Chondrocyte (in vitro differentiated cells): ENCODE data around the gene GPX2. TPM values are rescaled to one million over a fixed set of nuclear protein-coding genes. Genes with fewer than 3 reads are reported as not detected.

Experiments
- DNase-seq: peaks from one replicate; pipeline ENCODE4 v3.0.0; 2021; ENCODE audit warnings: mixed read lengths, low spot score
- H3K27ac Mint-ChIP-seq: one replicate; pipeline ENCODE4 v1.8.0; 2021; ENCODE audit warnings: mild to moderate bottlenecking, moderate library complexity, mixed read lengths; ENCODE audit not compliant: unreplicated experiment
- H3K27me3 Mint-ChIP-seq: 2 replicates; pipeline ENCODE4 v1.8.0; 2021; ENCODE audit warnings: low read depth, mixed read lengths
- H3K36me3 Mint-ChIP-seq: 2 replicates; pipeline ENCODE4 v1.8.0; 2021; ENCODE audit warnings: low read depth, mixed read lengths
- H3K4me1 Mint-ChIP-seq: 2 replicates; pipeline ENCODE4 v1.8.0; 2021; ENCODE audit warnings: low read depth, mild to moderate bottlenecking, mixed read lengths
- H3K4me3 Mint-ChIP-seq: one replicate; pipeline ENCODE4 v1.8.0; 2021; ENCODE audit warnings: mild to moderate bottlenecking, moderate library complexity, mixed read lengths; ENCODE audit not compliant: unreplicated experiment
- H3K9me3 Mint-ChIP-seq: 2 replicates; pipeline ENCODE4 v1.8.0; 2021; ENCODE audit warnings: low read depth, mixed read lengths
- long read RNA-seq: library from polyadenylated mRNA; stranded (forward); transcript quantifications from one replicate; pipeline ENCODE4 v2.0.0, GENCODE V29; 2021
- total RNA-seq: library from RNA; stranded (reverse); gene quantifications from 3 replicates; pipeline ENCODE4 v1.2.1, GENCODE V29; 2021
- TF ChIP-seq, protein P1 (sequence below): fragments of 200-600 bp; sonication (generic); IDR thresholded peaks from 2 replicates; pipeline ENCODE4 v1.5.0; 2021; ENCODE audit warnings: antibody characterized with exemption, mild to moderate bottlenecking, moderate library complexity

GPX2 gene
- total RNA-seq, result not detected in 3 replicates
- long read RNA-seq, result 0 reads

DNA sequence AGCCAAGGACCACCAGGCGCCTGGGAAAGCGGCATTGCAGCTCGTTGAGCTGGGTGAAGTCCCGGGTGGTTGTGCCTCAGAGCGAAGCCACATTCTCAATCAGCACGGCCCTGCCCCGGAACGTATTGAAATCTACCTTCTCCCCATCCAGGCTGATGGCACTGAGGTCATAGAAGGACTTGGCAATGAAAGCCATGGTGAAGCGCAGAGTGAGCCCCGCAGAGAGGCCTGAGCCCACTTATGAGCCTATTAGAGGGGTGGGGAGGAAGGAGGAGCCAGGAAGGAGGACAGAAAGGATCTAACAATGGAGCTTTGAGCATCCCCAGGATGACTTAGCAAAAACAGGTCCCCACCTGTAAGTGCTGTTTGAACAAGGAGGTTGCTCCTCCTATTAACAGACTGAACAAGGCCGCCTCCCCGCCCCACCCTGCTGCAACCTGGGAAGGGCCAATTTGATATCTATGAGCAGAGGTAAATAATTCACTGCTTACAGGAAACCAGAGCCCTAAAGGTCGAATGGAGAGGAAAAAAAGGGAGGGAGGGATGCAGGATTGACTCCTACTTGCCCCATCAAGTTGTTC lies at the start of gene GPX2:
GPX2 (minus strand) TSS at position 215 of the 581 bp plus-strand sequence; CDS start at position 196, 19 bp downstream.
- H3K4me3 Mint-ChIP-seq, result no peak within 1 kb of the TSS
- TF ChIP-seq, protein P1, sequence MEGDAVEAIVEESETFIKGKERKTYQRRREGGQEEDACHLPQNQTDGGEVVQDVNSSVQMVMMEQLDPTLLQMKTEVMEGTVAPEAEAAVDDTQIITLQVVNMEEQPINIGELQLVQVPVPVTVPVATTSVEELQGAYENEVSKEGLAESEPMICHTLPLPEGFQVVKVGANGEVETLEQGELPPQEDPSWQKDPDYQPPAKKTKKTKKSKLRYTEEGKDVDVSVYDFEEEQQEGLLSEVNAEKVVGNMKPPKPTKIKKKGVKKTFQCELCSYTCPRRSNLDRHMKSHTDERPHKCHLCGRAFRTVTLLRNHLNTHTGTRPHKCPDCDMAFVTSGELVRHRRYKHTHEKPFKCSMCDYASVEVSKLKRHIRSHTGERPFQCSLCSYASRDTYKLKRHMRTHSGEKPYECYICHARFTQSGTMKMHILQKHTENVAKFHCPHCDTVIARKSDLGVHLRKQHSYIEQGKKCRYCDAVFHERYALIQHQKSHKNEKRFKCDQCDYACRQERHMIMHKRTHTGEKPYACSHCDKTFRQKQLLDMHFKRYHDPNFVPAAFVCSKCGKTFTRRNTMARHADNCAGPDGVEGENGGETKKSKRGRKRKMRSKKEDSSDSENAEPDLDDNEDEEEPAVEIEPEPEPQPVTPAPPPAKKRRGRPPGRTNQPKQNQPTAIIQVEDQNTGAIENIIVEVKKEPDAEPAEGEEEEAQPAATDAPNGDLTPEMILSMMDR, result no peak
- DNase-seq, result no peak
- no peaks in the 10 kb centered on the region for H3K9me3 Mint-ChIP-seq
- H3K4me1 Mint-ChIP-seq, result peaks cover 12% of the 10 kb centered on the region
- H3K36me3 Mint-ChIP-seq, result peaks cover 17% of the 10 kb centered on the region
- no peak within 1 kb of the TSS for H3K27ac Mint-ChIP-seq
- H3K27me3 Mint-ChIP-seq, result no peaks in the 10 kb centered on the region

DNA sequence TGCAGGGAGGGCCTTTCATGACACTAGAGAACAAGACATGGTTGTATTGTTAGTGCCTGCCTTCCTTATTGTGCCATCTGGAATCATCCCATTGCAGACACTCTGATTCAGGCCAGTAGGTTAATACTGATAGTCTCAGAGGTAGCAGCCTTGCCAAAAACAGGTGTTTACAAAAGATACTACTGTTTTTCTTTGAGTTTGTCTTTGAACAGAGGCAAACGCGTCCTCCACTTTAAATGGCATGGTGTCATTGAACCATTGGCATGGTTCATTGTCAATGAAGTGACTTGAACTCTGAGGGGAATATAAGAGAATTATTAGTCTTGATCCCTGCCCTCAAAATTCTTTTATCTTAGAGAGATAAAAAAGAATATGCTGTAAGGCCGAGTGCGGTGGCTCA lies 48.4 kb upstream of the GPX2 start:
- no peak for DNase-seq
- H3K9me3 Mint-ChIP-seq, result no peaks in the 10 kb centered on the region
- H3K4me3 Mint-ChIP-seq, result no peak overlapping the region
- H3K27ac Mint-ChIP-seq, result no peak overlapping the region
- peaks cover 24% of the 10 kb centered on the region for H3K4me1 Mint-ChIP-seq
- H3K36me3 Mint-ChIP-seq, result no peaks in the 10 kb centered on the region
- no peaks in the 10 kb centered on the region for H3K27me3 Mint-ChIP-seq
- TF ChIP-seq, protein P1, result no peak

DNA sequence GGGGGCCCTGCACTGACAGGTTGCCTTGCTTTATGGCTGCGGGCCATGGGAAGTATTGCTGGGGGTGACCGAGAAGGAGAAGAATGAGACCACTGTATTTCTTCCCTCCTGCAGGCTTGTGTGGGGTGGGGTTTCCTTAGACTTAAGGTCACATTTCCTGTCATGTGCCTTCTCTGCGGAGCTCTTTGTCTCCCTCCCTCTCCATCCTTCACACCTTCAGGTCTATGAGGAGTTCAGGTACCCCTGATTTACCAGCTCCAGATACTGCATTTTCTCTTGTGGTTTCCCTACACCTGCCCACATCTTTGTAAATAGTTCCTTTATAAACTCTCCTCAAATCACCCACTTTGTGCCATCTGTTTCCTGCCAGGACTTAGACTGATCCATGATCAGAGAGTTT lies 47.8 kb upstream of the GPX2 start:
- Mint-ChIP-seq H3K9me3 (no peaks in the 10 kb centered on the region), H3K4me1 (peaks cover 24% of the 10 kb centered on the region), H3K27me3 (no peaks in the 10 kb centered on the region), H3K27ac (no peak overlapping the region), H3K36me3 (no peaks in the 10 kb centered on the region), H3K4me3 (no peak overlapping the region)
- TF ChIP-seq, protein P1, result no peak
- DNase-seq, result no peak

DNA sequence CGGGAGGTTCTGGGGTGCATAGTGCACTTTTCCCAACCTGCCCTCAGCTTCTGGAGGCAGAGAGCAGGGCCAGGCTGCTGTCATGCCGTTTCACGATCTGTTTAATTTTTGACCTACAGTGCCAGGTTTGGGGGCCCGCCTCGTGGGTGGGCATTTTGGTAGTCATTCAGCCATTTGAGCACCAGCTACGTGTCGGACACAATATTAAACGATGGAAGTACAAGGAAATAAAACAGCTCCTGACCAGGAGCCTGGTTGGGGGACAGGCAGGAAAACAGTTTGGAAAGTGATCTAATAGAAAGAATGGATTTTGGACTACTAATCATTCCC lies 44.9 kb upstream of the GPX2 start:
- Mint-ChIP-seq H3K9me3 (no peaks in the 10 kb centered on the region), H3K36me3 (no peaks in the 10 kb centered on the region), H3K27me3 (no peaks in the 10 kb centered on the region), H3K4me3 (peak overlapping the region; percentile 95), H3K27ac (peak overlapping the region; percentile 99), H3K4me1 (peaks cover 38% of the 10 kb centered on the region)
- TF ChIP-seq, protein P1, result no peak
- no peak for DNase-seq

DNA sequence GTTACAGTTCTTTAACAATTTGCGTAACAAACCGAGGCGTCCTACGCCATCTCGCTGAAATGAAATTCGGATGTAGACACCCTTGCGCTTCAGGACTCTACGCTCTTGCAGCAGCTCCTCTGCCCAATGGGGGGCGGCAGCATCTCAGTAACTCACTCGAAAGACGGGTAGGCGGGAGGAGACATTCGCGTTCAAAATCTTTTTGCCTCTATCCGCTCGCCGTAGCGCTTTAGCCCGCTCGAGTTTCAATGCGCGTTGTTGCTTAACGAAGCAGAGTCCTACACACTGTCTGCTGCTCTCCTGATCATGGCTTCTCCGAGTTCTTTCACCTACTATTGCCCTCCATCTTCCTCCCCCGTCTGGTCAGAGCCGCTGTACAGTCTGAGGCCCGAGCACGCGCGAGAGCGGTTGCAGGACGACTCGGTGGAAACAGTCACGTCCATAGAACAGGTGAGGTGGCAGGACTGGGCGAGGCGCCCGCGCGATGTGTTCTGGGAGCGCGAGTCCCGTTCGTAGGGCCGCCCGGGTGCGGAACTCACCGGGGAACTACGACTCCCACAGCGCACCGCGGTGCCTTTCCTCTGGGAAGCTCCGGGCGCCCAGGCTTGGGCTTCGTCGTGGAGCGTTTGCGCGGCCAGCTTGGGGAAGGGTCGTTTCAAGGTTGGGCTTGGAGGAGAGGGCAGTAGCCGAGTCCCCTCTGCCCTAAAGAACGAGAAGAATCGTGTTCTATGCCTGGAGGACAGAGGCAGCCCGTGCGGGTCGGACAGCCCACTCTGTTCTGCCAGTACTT lies 44.3 kb upstream of the GPX2 start, which contains the start of gene FNTB:
FNTB (plus strand) TSS at position 248 of the 790 bp plus-strand sequence; CDS start at position 307, 59 bp downstream.
- peak; percentile 99 for DNase-seq
- no peaks in the 10 kb centered on the region for H3K9me3 Mint-ChIP-seq
- peak within 1 kb of the TSS; percentile 99 for H3K27ac Mint-ChIP-seq
- H3K27me3 Mint-ChIP-seq, result no peaks in the 10 kb centered on the region
- peak within 1 kb of the TSS; percentile 95 for H3K4me3 Mint-ChIP-seq
- H3K36me3 Mint-ChIP-seq, result no peaks in the 10 kb centered on the region
- peaks cover 38% of the 10 kb centered on the region for H3K4me1 Mint-ChIP-seq
- TF ChIP-seq, protein P1, result peak; percentile 87
